Activated T-helper 17 cell treated with anti-CD3 and anti-CD28 coated beads, Interleukin-2, amount 50 U/mL, for 72 hours (primary cell): ENCODE data around the gene VSTM2L. TPM values are rescaled to one million over a fixed set of nuclear protein-coding genes. Genes with fewer than 3 reads are reported as not detected.

Experiments
- ATAC-seq: fragments of 150-1000 bp; cut with Tn5 transposase; replicated peaks from 2 replicates; pipeline ENCODE4 v1.10.0; 2021; ENCODE audit warnings: mild to moderate bottlenecking, moderate library complexity
- H3K27ac Mint-ChIP-seq: one replicate; pipeline ENCODE4 v1.8.0; 2022; ENCODE audit warnings: mixed read lengths
- H3K27me3 Mint-ChIP-seq: one replicate; pipeline ENCODE4 v1.8.0; 2022; ENCODE audit warnings: mixed read lengths
- H3K36me3 Mint-ChIP-seq: one replicate; pipeline ENCODE4 v1.8.0; 2022; ENCODE audit warnings: low read depth, mild to moderate bottlenecking, mixed read lengths
- H3K4me1 Mint-ChIP-seq: one replicate; pipeline ENCODE4 v1.8.0; 2022; ENCODE audit warnings: mixed read lengths
- H3K4me3 Mint-ChIP-seq: one replicate; pipeline ENCODE4 v1.8.0; 2022; ENCODE audit warnings: mild to moderate bottlenecking, mixed read lengths
- H3K9me3 Mint-ChIP-seq: one replicate; pipeline ENCODE4 v1.8.0; 2022; ENCODE audit warnings: mixed read lengths
- total RNA-seq, 2 donors: library from RNA; stranded (reverse); gene quantifications; one replicate each; pipeline ENCODE4 v1.2.3, GENCODE V29; 2022

Gene VSTM2L
- total RNA-seq, 2 donors from 2014 or later = not detected

GRCh38 chr20:37903317-37904007, 535 bp downstream of the VSTM2L start:
- H3K27ac Mint-ChIP-seq = no peak overlapping the region
- H3K27me3 Mint-ChIP-seq = peaks cover 50% of the 10 kb centered on the region
- H3K4me3 Mint-ChIP-seq = peak overlapping the region; percentile 63
- H3K4me1 Mint-ChIP-seq = peaks cover 12% of the 10 kb centered on the region
- peaks cover 7% of the 10 kb centered on the region for H3K36me3 Mint-ChIP-seq
- no peak for ATAC-seq
- no peaks in the 10 kb centered on the region for H3K9me3 Mint-ChIP-seq

- Mint-ChIP-seq H3K27me3 (peaks cover 55% of the 10 kb centered on the region), H3K9me3 (no peaks in the 10 kb centered on the region), H3K4me3 (peak overlapping the region; percentile 63), H3K27ac (no peak overlapping the region), H3K4me1 (peaks cover 12% of the 10 kb centered on the region), H3K36me3 (peaks cover 7% of the 10 kb centered on the region)
- ATAC-seq = no peak
Measured at GRCh38 chr20:37904008-37904642, 1.2 kb downstream of the VSTM2L start.

GRCh38 chr20:37904845-37905373, 2.0 kb downstream of the VSTM2L start:
- H3K4me1 Mint-ChIP-seq = peaks cover 12% of the 10 kb centered on the region
- no peak overlapping the region for H3K4me3 Mint-ChIP-seq
- H3K9me3 Mint-ChIP-seq = no peaks in the 10 kb centered on the region
- peaks cover 7% of the 10 kb centered on the region for H3K36me3 Mint-ChIP-seq
- H3K27ac Mint-ChIP-seq = no peak overlapping the region
- no peak for ATAC-seq
- peaks cover 48% of the 10 kb centered on the region for H3K27me3 Mint-ChIP-seq

GRCh38 chr20:37905671-37906613, 3.0 kb downstream of the VSTM2L start:
- Mint-ChIP-seq H3K36me3 (peaks cover 7% of the 10 kb centered on the region), H3K27me3 (peaks cover 45% of the 10 kb centered on the region), H3K4me1 (peaks cover 12% of the 10 kb centered on the region), H3K4me3 (no peak overlapping the region), H3K27ac (no peak overlapping the region), H3K9me3 (no peaks in the 10 kb centered on the region)
- ATAC-seq = no peak

GRCh38 chr20:37907330-37907676, 4.4 kb downstream of the VSTM2L start:
- Mint-ChIP-seq H3K4me1 (peaks cover 8% of the 10 kb centered on the region), H3K9me3 (no peaks in the 10 kb centered on the region), H3K27me3 (peaks cover 42% of the 10 kb centered on the region), H3K27ac (no peak overlapping the region), H3K4me3 (no peak overlapping the region), H3K36me3 (peaks cover 7% of the 10 kb centered on the region)
- ATAC-seq = no peak

- ATAC-seq = no peak
- Mint-ChIP-seq H3K27me3 (peaks cover 46% of the 10 kb centered on the region), H3K36me3 (peaks cover 7% of the 10 kb centered on the region), H3K4me3 (no peak overlapping the region), H3K4me1 (peaks cover 12% of the 10 kb centered on the region), H3K27ac (no peak overlapping the region), H3K9me3 (no peaks in the 10 kb centered on the region)
Measured at GRCh38 chr20:37907677-37908401, 4.9 kb downstream of the VSTM2L start.

- H3K4me1 Mint-ChIP-seq = peaks cover 14% of the 10 kb centered on the region
- H3K9me3 Mint-ChIP-seq = no peaks in the 10 kb centered on the region
- H3K36me3 Mint-ChIP-seq = no peaks in the 10 kb centered on the region
- H3K27me3 Mint-ChIP-seq = peaks cover 46% of the 10 kb centered on the region
- ATAC-seq = no peak
- H3K4me3 Mint-ChIP-seq = no peak overlapping the region
- H3K27ac Mint-ChIP-seq = no peak overlapping the region
Measured at GRCh38 chr20:37911261-37911660, 8.3 kb downstream of the VSTM2L start.

- Mint-ChIP-seq H3K4me1 (peaks cover 19% of the 10 kb centered on the region), H3K9me3 (no peaks in the 10 kb centered on the region), H3K36me3 (no peaks in the 10 kb centered on the region), H3K4me3 (no peak overlapping the region), H3K27me3 (peaks cover 52% of the 10 kb centered on the region), H3K27ac (no peak overlapping the region)
- no peak for ATAC-seq
Measured at GRCh38 chr20:37911838-37912281, 8.9 kb downstream of the VSTM2L start.

- Mint-ChIP-seq H3K4me3 (no peak overlapping the region), H3K27ac (peak overlapping the region; percentile 17), H3K9me3 (no peaks in the 10 kb centered on the region), H3K36me3 (no peaks in the 10 kb centered on the region), H3K4me1 (peaks cover 19% of the 10 kb centered on the region), H3K27me3 (peaks cover 52% of the 10 kb centered on the region)
- ATAC-seq = peak; percentile 50
Measured at GRCh38 chr20:37912874-37913273, 9.9 kb downstream of the VSTM2L start.

- no peak overlapping the region for H3K27ac Mint-ChIP-seq
- H3K4me3 Mint-ChIP-seq = no peak overlapping the region
- no peak for ATAC-seq
Measured at GRCh38 chr20:37913567-37914366, 10.8 kb downstream of the VSTM2L start.

GRCh38 chr20:37914367-37914671, 11.4 kb downstream of the VSTM2L start:
- H3K27me3 Mint-ChIP-seq = peaks cover 53% of the 10 kb centered on the region
- no peak overlapping the region for H3K27ac Mint-ChIP-seq
- H3K4me1 Mint-ChIP-seq = peaks cover 19% of the 10 kb centered on the region
- peak overlapping the region; percentile 40 for H3K4me3 Mint-ChIP-seq
- no peaks in the 10 kb centered on the region for H3K9me3 Mint-ChIP-seq
- no peak for ATAC-seq
- no peaks in the 10 kb centered on the region for H3K36me3 Mint-ChIP-seq

More at GRCh38 chr20:37913567-37914366, 10.8 kb downstream of the VSTM2L start:
- Mint-ChIP-seq H3K27me3 (peaks cover 53% of the 10 kb centered on the region), H3K4me1 (peaks cover 19% of the 10 kb centered on the region), H3K36me3 (no peaks in the 10 kb centered on the region), H3K9me3 (no peaks in the 10 kb centered on the region)

- Mint-ChIP-seq H3K9me3 (no peaks in the 10 kb centered on the region), H3K27me3 (peaks cover 53% of the 10 kb centered on the region), H3K4me1 (peaks cover 19% of the 10 kb centered on the region), H3K4me3 (peak overlapping the region; percentile 40), H3K27ac (no peak overlapping the region), H3K36me3 (no peaks in the 10 kb centered on the region)
- ATAC-seq = peak; percentile 11
Measured at GRCh38 chr20:37914672-37915433, 11.9 kb downstream of the VSTM2L start.

GRCh38 chr20:37915434-37915787, 12.5 kb downstream of the VSTM2L start:
- Mint-ChIP-seq H3K27ac (no peak overlapping the region), H3K9me3 (no peaks in the 10 kb centered on the region), H3K4me3 (no peak overlapping the region), H3K27me3 (peaks cover 50% of the 10 kb centered on the region), H3K36me3 (no peaks in the 10 kb centered on the region), H3K4me1 (peaks cover 19% of the 10 kb centered on the region)
- ATAC-seq = no peak
